ENCODE data around the gene PRKN. TPM values are rescaled to one million over a fixed set of nuclear protein-coding genes. Genes with fewer than 3 reads are reported as not detected.

PRKN gene
- polyA plus RNA-seq, 1 donor from 2014 or later: 1.2 TPM

DNA sequence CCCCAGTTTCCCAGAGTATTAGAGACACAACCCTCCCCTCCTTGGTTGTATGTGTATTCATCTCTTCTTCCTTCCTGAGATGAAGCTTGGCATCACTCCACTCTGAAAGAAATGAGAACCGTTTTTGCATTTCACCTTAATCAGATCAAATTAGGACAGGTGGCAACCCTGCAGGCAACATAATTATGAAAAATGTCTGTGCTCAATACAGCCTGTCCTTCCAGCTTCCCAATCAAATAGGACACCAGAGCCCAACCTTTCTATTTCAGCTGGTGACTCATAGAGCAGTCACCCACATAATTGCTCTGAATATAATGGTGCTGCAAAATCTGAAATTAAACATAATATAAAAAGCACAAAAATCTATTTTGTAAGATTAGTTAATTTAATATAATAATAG, 1143.5 kb downstream of the PRKN start:
- Histone ChIP-seq H3K36me3 (ENCODE audit: insufficient read depth, low read length) (no peaks in the 10 kb centered on the region), H3K9me2 (ENCODE audit: insufficient read depth, low read length) (no peaks in the 10 kb centered on the region), H3K27ac (ENCODE audit: low read length) (no peak overlapping the region), H4K20me1 (ENCODE audit: insufficient read depth) (no peaks in the 10 kb centered on the region), H3K4me2 (ENCODE audit: low read length) (peak overlapping the region; percentile 71), H3K9me3 (ENCODE audit: low read length) (no peaks in the 10 kb centered on the region), H3F3A (ENCODE audit: insufficient read depth, low read length, poor library complexity, severe bottlenecking) (peaks cover 9% of the 10 kb centered on the region), H2AFZ (ENCODE audit: low read depth, low read length) (no peak overlapping the region), H3K79me2 (replicated peaks; ENCODE audit: insufficient read depth, low read length) (no peaks in the 10 kb centered on the region), H3K4me3 (ENCODE audit: low read length) (no peak overlapping the region), H3K27me3 (ENCODE audit: insufficient read depth, low read depth, low read length) (no peaks in the 10 kb centered on the region), H3K9ac (ENCODE audit: low read length) (no peak overlapping the region)
- TF ChIP-seq, protein P1, sequence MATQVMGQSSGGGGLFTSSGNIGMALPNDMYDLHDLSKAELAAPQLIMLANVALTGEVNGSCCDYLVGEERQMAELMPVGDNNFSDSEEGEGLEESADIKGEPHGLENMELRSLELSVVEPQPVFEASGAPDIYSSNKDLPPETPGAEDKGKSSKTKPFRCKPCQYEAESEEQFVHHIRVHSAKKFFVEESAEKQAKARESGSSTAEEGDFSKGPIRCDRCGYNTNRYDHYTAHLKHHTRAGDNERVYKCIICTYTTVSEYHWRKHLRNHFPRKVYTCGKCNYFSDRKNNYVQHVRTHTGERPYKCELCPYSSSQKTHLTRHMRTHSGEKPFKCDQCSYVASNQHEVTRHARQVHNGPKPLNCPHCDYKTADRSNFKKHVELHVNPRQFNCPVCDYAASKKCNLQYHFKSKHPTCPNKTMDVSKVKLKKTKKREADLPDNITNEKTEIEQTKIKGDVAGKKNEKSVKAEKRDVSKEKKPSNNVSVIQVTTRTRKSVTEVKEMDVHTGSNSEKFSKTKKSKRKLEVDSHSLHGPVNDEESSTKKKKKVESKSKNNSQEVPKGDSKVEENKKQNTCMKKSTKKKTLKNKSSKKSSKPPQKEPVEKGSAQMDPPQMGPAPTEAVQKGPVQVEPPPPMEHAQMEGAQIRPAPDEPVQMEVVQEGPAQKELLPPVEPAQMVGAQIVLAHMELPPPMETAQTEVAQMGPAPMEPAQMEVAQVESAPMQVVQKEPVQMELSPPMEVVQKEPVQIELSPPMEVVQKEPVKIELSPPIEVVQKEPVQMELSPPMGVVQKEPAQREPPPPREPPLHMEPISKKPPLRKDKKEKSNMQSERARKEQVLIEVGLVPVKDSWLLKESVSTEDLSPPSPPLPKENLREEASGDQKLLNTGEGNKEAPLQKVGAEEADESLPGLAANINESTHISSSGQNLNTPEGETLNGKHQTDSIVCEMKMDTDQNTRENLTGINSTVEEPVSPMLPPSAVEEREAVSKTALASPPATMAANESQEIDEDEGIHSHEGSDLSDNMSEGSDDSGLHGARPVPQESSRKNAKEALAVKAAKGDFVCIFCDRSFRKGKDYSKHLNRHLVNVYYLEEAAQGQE (IDR thresholded peaks at IDR 0.05; ENCODE audit: borderline replicate concordance): no peak
- no peak for TF ChIP-seq RAD21 (conservative IDR thresholded peaks at IDR 0.05)
- no peak for TF ChIP-seq EZH2 (IDR thresholded peaks at IDR 0.05; ENCODE audit: borderline replicate concordance, insufficient read depth, low read length, poor library complexity, severe bottlenecking)
- TF ChIP-seq CTCF (IDR thresholded peaks at IDR 0.05; ENCODE audit: poor library complexity, severe bottlenecking): no peak
- no peak for TF ChIP-seq MXI1 (conservative IDR thresholded peaks at IDR 0.05; ENCODE audit: poor library complexity, severe bottlenecking)
- no peak for TF ChIP-seq POLR2AphosphoS5 (IDR thresholded peaks at IDR 0.05)
- no peak for TF ChIP-seq EP300 (conservative IDR thresholded peaks at IDR 0.05; ENCODE audit: poor library complexity, severe bottlenecking)
- no peak for TF ChIP-seq SMC3 (conservative IDR thresholded peaks at IDR 0.05; ENCODE audit: poor library complexity)
- no peak for TF ChIP-seq TAF1 (IDR thresholded peaks at IDR 0.05; ENCODE audit: low read depth)

DNA sequence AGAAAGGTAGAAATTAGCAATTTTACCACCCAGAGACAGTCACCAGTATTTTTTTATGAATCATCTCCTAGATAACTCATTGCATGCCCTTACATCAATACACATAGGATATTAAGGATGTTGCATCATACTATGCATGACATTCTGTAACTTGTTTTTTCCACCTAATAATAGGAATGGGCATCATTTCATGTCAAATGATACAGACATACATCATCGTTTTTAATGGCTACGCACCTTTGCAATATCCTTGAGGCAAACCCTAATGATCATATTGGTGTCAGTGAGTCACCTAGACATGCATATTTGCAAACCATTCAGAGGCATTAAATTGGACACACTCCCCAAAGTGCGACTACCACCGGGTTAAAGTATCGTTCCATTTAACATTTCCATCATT, 1144.0 kb downstream of the PRKN start:
- Histone ChIP-seq H3K79me2 (replicated peaks; ENCODE audit: insufficient read depth, low read length) (no peaks in the 10 kb centered on the region), H3K9me2 (ENCODE audit: insufficient read depth, low read length) (no peaks in the 10 kb centered on the region), H3K27ac (ENCODE audit: low read length) (no peak overlapping the region), H4K20me1 (ENCODE audit: insufficient read depth) (no peaks in the 10 kb centered on the region), H3F3A (ENCODE audit: insufficient read depth, low read length, poor library complexity, severe bottlenecking) (peaks cover 9% of the 10 kb centered on the region), H2AFZ (ENCODE audit: low read depth, low read length) (no peak overlapping the region), H3K4me3 (ENCODE audit: low read length) (no peak overlapping the region), H3K27me3 (ENCODE audit: insufficient read depth, low read depth, low read length) (no peaks in the 10 kb centered on the region), H3K4me2 (ENCODE audit: low read length) (no peak overlapping the region), H3K36me3 (ENCODE audit: insufficient read depth, low read length) (no peaks in the 10 kb centered on the region), H3K9ac (ENCODE audit: low read length) (no peak overlapping the region), H3K9me3 (ENCODE audit: low read length) (no peaks in the 10 kb centered on the region)
- TF ChIP-seq CTCF (IDR thresholded peaks at IDR 0.05; ENCODE audit: poor library complexity, severe bottlenecking) (no peak), MXI1 (conservative IDR thresholded peaks at IDR 0.05; ENCODE audit: poor library complexity, severe bottlenecking) (no peak), POLR2AphosphoS5 (IDR thresholded peaks at IDR 0.05) (no peak), TAF1 (IDR thresholded peaks at IDR 0.05; ENCODE audit: low read depth) (no peak), SMC3 (conservative IDR thresholded peaks at IDR 0.05; ENCODE audit: poor library complexity) (no peak), EP300 (conservative IDR thresholded peaks at IDR 0.05; ENCODE audit: poor library complexity, severe bottlenecking) (no peak), EZH2 (IDR thresholded peaks at IDR 0.05; ENCODE audit: borderline replicate concordance, insufficient read depth, low read length, poor library complexity, severe bottlenecking) (no peak), RAD21 (conservative IDR thresholded peaks at IDR 0.05) (no peak)
- TF ChIP-seq, protein P1 (IDR thresholded peaks at IDR 0.05; ENCODE audit: borderline replicate concordance): no peak

All from neural cell (in vitro differentiated cells).